Measurements from ENCODE around the gene C12orf43. TPM values are rescaled to one million over a fixed set of nuclear protein-coding genes. Genes with fewer than 3 reads are reported as not detected.

C12orf43 gene
- total RNA-seq, 1 donor from 2014 or later, result 20.2 TPM

- Mint-ChIP-seq H3K27ac (ENCODE audit: unreplicated experiment) (no peak overlapping the region), H3K27me3 (ENCODE audit: unreplicated experiment) (no peaks in the 10 kb centered on the region)
Observed at GRCh38 chr12:121004253-121004815, 12.0 kb downstream of the C12orf43 start.

GRCh38 chr12:121003650-121004049, 12.6 kb downstream of the C12orf43 start:
- no peak for DNase-seq
- no peaks in the 10 kb centered on the region for H3K4me1 Mint-ChIP-seq (ENCODE audit: low read depth, unreplicated experiment)
- peaks cover under 1% of the 10 kb centered on the region for H3K27me3 Mint-ChIP-seq (ENCODE audit: unreplicated experiment)
- no peak overlapping the region for H3K27ac Mint-ChIP-seq (ENCODE audit: unreplicated experiment)
- TF ChIP-seq CTCF (IDR thresholded peaks at IDR 0.05; ENCODE audit: partially characterized antibody, unreplicated experiment), result no peak
- peaks cover 3% of the 10 kb centered on the region for H3K9me3 Mint-ChIP-seq (ENCODE audit: unreplicated experiment)
- H3K4me3 Mint-ChIP-seq (ENCODE audit: unreplicated experiment), result no peak overlapping the region
- no peaks in the 10 kb centered on the region for H3K36me3 Mint-ChIP-seq (ENCODE audit: unreplicated experiment)

More at GRCh38 chr12:121004253-121004815, 12.0 kb downstream of the C12orf43 start:
- no peaks in the 10 kb centered on the region for H3K4me1 Mint-ChIP-seq (ENCODE audit: low read depth, unreplicated experiment)
- no peak for TF ChIP-seq CTCF (IDR thresholded peaks at IDR 0.05; ENCODE audit: partially characterized antibody, unreplicated experiment)
- H3K9me3 Mint-ChIP-seq (ENCODE audit: unreplicated experiment), result peaks cover 3% of the 10 kb centered on the region
- no peak for DNase-seq
- no peak overlapping the region for H3K4me3 Mint-ChIP-seq (ENCODE audit: unreplicated experiment)
- no peaks in the 10 kb centered on the region for H3K36me3 Mint-ChIP-seq (ENCODE audit: unreplicated experiment)

GRCh38 chr12:121001841-121002483, 14.3 kb downstream of the C12orf43 start:
- Mint-ChIP-seq H3K36me3 (ENCODE audit: unreplicated experiment) (no peaks in the 10 kb centered on the region), H3K27ac (ENCODE audit: unreplicated experiment) (no peak overlapping the region)
- TF ChIP-seq CTCF (IDR thresholded peaks at IDR 0.05; ENCODE audit: partially characterized antibody, unreplicated experiment), result no peak

GRCh38 chr12:121001060-121001459, 15.2 kb downstream of the C12orf43 start:
- no peaks in the 10 kb centered on the region for H3K36me3 Mint-ChIP-seq (ENCODE audit: unreplicated experiment)
- no peak for DNase-seq
- H3K27ac Mint-ChIP-seq (ENCODE audit: unreplicated experiment), result no peak overlapping the region
- no peak overlapping the region for H3K4me3 Mint-ChIP-seq (ENCODE audit: unreplicated experiment)
- peaks cover 5% of the 10 kb centered on the region for H3K9me3 Mint-ChIP-seq (ENCODE audit: unreplicated experiment)
- H3K4me1 Mint-ChIP-seq (ENCODE audit: low read depth, unreplicated experiment), result no peaks in the 10 kb centered on the region
- TF ChIP-seq CTCF (IDR thresholded peaks at IDR 0.05; ENCODE audit: partially characterized antibody, unreplicated experiment), result no peak
- peaks cover 9% of the 10 kb centered on the region for H3K27me3 Mint-ChIP-seq (ENCODE audit: unreplicated experiment)

More at GRCh38 chr12:121001841-121002483, 14.3 kb downstream of the C12orf43 start:
- H3K4me1 Mint-ChIP-seq (ENCODE audit: low read depth, unreplicated experiment), result no peaks in the 10 kb centered on the region
- DNase-seq, result no peak
- H3K4me3 Mint-ChIP-seq (ENCODE audit: unreplicated experiment), result no peak overlapping the region
- H3K9me3 Mint-ChIP-seq (ENCODE audit: unreplicated experiment), result peaks cover 5% of the 10 kb centered on the region
- H3K27me3 Mint-ChIP-seq (ENCODE audit: unreplicated experiment), result peaks cover 9% of the 10 kb centered on the region

- DNase-seq, result no peak
- Mint-ChIP-seq H3K27ac (ENCODE audit: unreplicated experiment) (no peak overlapping the region), H3K4me3 (ENCODE audit: unreplicated experiment) (no peak overlapping the region), H3K4me1 (ENCODE audit: low read depth, unreplicated experiment) (no peaks in the 10 kb centered on the region), H3K27me3 (ENCODE audit: unreplicated experiment) (peaks cover 9% of the 10 kb centered on the region), H3K36me3 (ENCODE audit: unreplicated experiment) (peaks cover 2% of the 10 kb centered on the region), H3K9me3 (ENCODE audit: unreplicated experiment) (peaks cover 7% of the 10 kb centered on the region)
- no peak for TF ChIP-seq CTCF (IDR thresholded peaks at IDR 0.05; ENCODE audit: partially characterized antibody, unreplicated experiment)
Observed at GRCh38 chr12:121000530-121000929, 15.8 kb downstream of the C12orf43 start.
